Activated naive CD4-positive, alpha-beta T cell treated with anti-CD3 and anti-CD28 coated beads for 36 hours (primary cell): ENCODE results near the gene TRIP10. TPM values are rescaled to one million over a fixed set of nuclear protein-coding genes. Genes with fewer than 3 reads are reported as not detected.
"Not testable (repeated sequence)": the region's sequence is repeated elsewhere in the genome, so short reads cannot be mapped to it uniquely, and the experiment has no call there.

Source experiments
- CTCF ChIA-PET: fragments of 350-600 bp; sonication (Branson Sonifier 250); formaldehyde crosslinking; loops from one replicate; lab custom pipeline; 2021; ENCODE audit warnings: antibody characterized with exemption; lab: Charles Lee
- DNase-seq: peaks from one replicate; pipeline ENCODE4 v3.0.0-alpha.2; 2020
- H3K27ac Mint-ChIP-seq: one replicate; pipeline ENCODE4 v1.8.0; 2021; ENCODE audit warnings: mild to moderate bottlenecking, mixed read lengths
- H3K27me3 Mint-ChIP-seq: one replicate; pipeline ENCODE4 v1.8.0; 2021; ENCODE audit warnings: low read depth, mixed read lengths
- H3K36me3 Mint-ChIP-seq: one replicate; pipeline ENCODE4 v1.8.0; 2021; ENCODE audit warnings: low read depth, mixed read lengths
- H3K4me1 Mint-ChIP-seq: one replicate; pipeline ENCODE4 v1.8.0; 2021; ENCODE audit warnings: low read depth, mixed read lengths
- H3K4me3 Mint-ChIP-seq: one replicate; pipeline ENCODE4 v1.8.0; 2021; ENCODE audit warnings: mild to moderate bottlenecking, moderate library complexity, mixed read lengths
- H3K9me3 Mint-ChIP-seq: one replicate; pipeline ENCODE4 v1.8.0; 2021; ENCODE audit warnings: mixed read lengths
- intact Hi-C: fragments of 100-400 bp; cut with micrococcal nuclease; formaldehyde crosslinking; loops from one replicate; pipeline ENCODE4 v1.15.1; 2023
- total RNA-seq, 2 experiments: library from RNA; stranded (reverse); gene quantifications; one replicate each; pipeline ENCODE4 v1.2.3, GENCODE V29; 2021

Gene TRIP10
- total RNA-seq, 2 experiments from 2014 or later = 56.2 to 61.1 TPM

- no peak overlapping the region for H3K27ac Mint-ChIP-seq
- no peak for DNase-seq
- peaks cover 29% of the 10 kb centered on the region for H3K36me3 Mint-ChIP-seq
- CTCF ChIA-PET = no interaction called here
- H3K9me3 Mint-ChIP-seq = no peaks in the 10 kb centered on the region
- H3K4me3 Mint-ChIP-seq = no peak overlapping the region
- H3K4me1 Mint-ChIP-seq = peaks cover 15% of the 10 kb centered on the region
- intact Hi-C loops = loop anchor here (5.0 kb wide), 1 partner anchor 237 kb away; no protein-coding TSS in a partner anchor
- H3K27me3 Mint-ChIP-seq = no peaks in the 10 kb centered on the region
Measured at GRCh38 chr19:6754136-6754535, 14.7 kb downstream of the TRIP10 start.

- Mint-ChIP-seq H3K27me3 (no peaks in the 10 kb centered on the region), H3K36me3 (peaks cover 27% of the 10 kb centered on the region), H3K9me3 (no peaks in the 10 kb centered on the region), H3K4me3 (no peak overlapping the region), H3K27ac (no peak overlapping the region), H3K4me1 (peaks cover 15% of the 10 kb centered on the region)
- intact Hi-C loops = loop anchor here (5.0 kb wide), 1 partner anchor 238 kb away; no protein-coding TSS in a partner anchor
- no peak for DNase-seq
- CTCF ChIA-PET = no interaction called here
Measured at GRCh38 chr19:6754653-6755463, 15.4 kb downstream of the TRIP10 start.

DNA sequence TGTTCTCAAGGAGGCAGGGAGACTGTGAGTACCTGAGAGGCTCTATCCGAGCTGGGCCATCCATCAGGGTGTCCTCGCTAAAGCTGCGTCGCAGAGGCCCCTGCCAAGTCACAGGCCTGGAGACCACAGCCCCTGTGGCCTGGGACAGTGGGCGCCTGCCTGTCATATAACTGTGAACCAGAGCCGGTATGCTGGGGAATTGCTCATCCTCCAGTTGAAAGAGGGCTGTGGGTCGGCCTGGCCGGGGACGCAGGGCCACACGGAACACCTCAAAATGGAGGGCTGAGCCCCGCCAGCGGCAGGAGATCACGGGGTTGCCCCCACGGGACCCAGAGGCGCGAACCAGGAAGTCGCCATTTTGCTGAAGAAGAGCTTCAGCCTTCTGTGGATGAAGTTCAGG lies 21.1 kb downstream of the TRIP10 start:
- Mint-ChIP-seq H3K9me3 (no peaks in the 10 kb centered on the region), H3K4me1 (peaks cover 16% of the 10 kb centered on the region), H3K27me3 (no peaks in the 10 kb centered on the region), H3K36me3 (peaks cover 17% of the 10 kb centered on the region), H3K27ac (no peak overlapping the region), H3K4me3 (no peak overlapping the region)
- intact Hi-C loops = no loop called here
- no peak for DNase-seq
- CTCF ChIA-PET = no interaction called here

GRCh38 chr19:6761053-6761676 lies 21.7 kb downstream of the TRIP10 start:
- Mint-ChIP-seq H3K27ac (no peak overlapping the region), H3K9me3 (no peaks in the 10 kb centered on the region), H3K36me3 (peaks cover 17% of the 10 kb centered on the region), H3K4me3 (no peak overlapping the region), H3K27me3 (no peaks in the 10 kb centered on the region), H3K4me1 (peaks cover 21% of the 10 kb centered on the region)
- CTCF ChIA-PET = interaction anchor here (0.6 kb wide), 1 partner anchor 102 kb away, joined by 5 read pairs; no protein-coding TSS in a partner anchor
- peak; percentile 48 for DNase-seq
- intact Hi-C loops = no loop called here

- peaks cover 23% of the 10 kb centered on the region for H3K36me3 Mint-ChIP-seq
- H3K27me3 Mint-ChIP-seq, intact Hi-C loops, H3K9me3 Mint-ChIP-seq, H3K27ac Mint-ChIP-seq, DNase-seq, H3K4me3 Mint-ChIP-seq, CTCF ChIA-PET: not testable (repeated sequence)
- H3K4me1 Mint-ChIP-seq = peaks cover 24% of the 10 kb centered on the region
Measured at GRCh38 chr19:6762253-6762797, 22.8 kb downstream of the TRIP10 start.

- CTCF ChIA-PET = interaction anchor here (0.5 kb wide), 1 partner anchor 262 kb away, joined by 3 read pairs; no protein-coding TSS in a partner anchor
- H3K9me3 Mint-ChIP-seq = no peaks in the 10 kb centered on the region
- H3K4me3 Mint-ChIP-seq = peak overlapping the region; percentile 94
- H3K4me1 Mint-ChIP-seq = peaks cover 30% of the 10 kb centered on the region
- intact Hi-C loops = no loop called here
- peak overlapping the region; percentile 91 for H3K27ac Mint-ChIP-seq
- no peaks in the 10 kb centered on the region for H3K27me3 Mint-ChIP-seq
- DNase-seq = peak; percentile 35
- H3K36me3 Mint-ChIP-seq = peaks cover 10% of the 10 kb centered on the region
Measured at GRCh38 chr19:6765738-6766356, 26.4 kb downstream of the TRIP10 start.

DNA sequence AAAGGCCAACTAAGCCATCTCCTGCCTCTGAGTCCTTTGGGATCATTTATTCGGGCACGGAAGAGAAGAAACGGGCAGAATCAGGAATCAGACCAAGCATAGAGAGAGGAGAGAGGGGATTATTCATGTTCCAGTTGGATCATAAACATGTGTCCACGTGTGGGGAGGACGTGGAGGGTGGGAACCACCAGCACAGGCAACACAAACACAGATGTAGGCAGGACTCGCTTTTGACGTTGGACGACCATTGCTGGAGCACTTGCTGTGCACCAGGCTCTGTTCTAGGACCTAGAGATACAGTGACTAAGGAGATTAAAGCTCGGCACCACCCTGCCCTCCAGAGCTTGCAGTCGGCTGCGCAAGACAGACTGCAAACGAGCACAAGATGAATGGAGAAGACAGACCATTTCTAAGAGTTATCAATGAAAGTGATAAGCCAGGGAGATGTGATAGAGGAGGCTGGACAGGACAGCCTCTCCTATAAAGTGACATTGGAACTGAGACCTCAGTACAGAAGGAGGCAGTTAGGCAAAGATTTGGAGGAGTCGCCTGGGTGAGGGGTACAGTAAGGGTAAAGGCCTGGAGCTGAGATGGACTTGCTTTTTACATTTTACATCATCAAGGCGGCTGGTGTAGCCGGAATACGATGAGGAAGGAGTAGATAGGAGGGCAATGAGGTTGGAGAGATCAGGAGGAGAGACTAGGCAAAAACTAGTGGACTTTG lies 27.0 kb downstream of the TRIP10 start:
- Mint-ChIP-seq H3K9me3 (no peaks in the 10 kb centered on the region), H3K4me1 (peaks cover 32% of the 10 kb centered on the region), H3K36me3 (peaks cover 6% of the 10 kb centered on the region), H3K27ac (peak overlapping the region; percentile 91), H3K4me3 (peak overlapping the region; percentile 94), H3K27me3 (no peaks in the 10 kb centered on the region)
- CTCF ChIA-PET = interaction anchor here (2.8 kb wide), 1 partner anchor 96 kb away, joined by 11 read pairs; no protein-coding TSS in a partner anchor
- DNase-seq = peak; percentile 59
- intact Hi-C loops = loop anchor here (1.0 kb wide), 8 partner anchors 13 to 394 kb away; partner anchors contain the start of genes ALKBH7 and GPR108

GRCh38 chr19:6767081-6767356 lies 27.5 kb downstream of the TRIP10 start:
- CTCF ChIA-PET = interaction anchor here (2.8 kb wide), 1 partner anchor 96 kb away, joined by 11 read pairs; no protein-coding TSS in a partner anchor
- Mint-ChIP-seq H3K27ac (peak overlapping the region; percentile 91), H3K9me3 (no peaks in the 10 kb centered on the region), H3K4me1 (peaks cover 37% of the 10 kb centered on the region), H3K27me3 (no peaks in the 10 kb centered on the region), H3K4me3 (peak overlapping the region; percentile 94), H3K36me3 (peaks cover 6% of the 10 kb centered on the region)
- intact Hi-C loops = loop anchor here (1.0 kb wide), 8 partner anchors 14 to 395 kb away; partner anchors contain the start of genes ALKBH7 and GPR108
- DNase-seq = no peak

- CTCF ChIA-PET = interaction anchor here (0.8 to 3.1 kb wide), 3 partner anchors 29 to 95 kb away, joined by 3 to 13 read pairs (median 11); no protein-coding TSS in a partner anchor
- Mint-ChIP-seq H3K4me1 (peaks cover 39% of the 10 kb centered on the region), H3K4me3 (peak within 1 kb of the TSS; percentile 94), H3K27ac (peak within 1 kb of the TSS; percentile 91), H3K9me3 (no peaks in the 10 kb centered on the region), H3K36me3 (peaks cover 6% of the 10 kb centered on the region), H3K27me3 (no peaks in the 10 kb centered on the region)
- intact Hi-C loops = loop anchor here (1.0 kb wide), 8 partner anchors 14 to 395 kb away; partner anchors contain the start of genes ALKBH7 and GPR108
- DNase-seq = peak; percentile 98
Measured at GRCh38 chr19:6767357-6768235, 28.1 kb downstream of the TRIP10 start, which contains the start of gene SH2D3A. TSS of gene SH2D3A (minus strand) at chr19:6767435. CDS start at chr19:6763748, 3,687 bp downstream.

- Mint-ChIP-seq H3K9me3 (no peaks in the 10 kb centered on the region), H3K36me3 (peaks cover 6% of the 10 kb centered on the region), H3K27me3 (no peaks in the 10 kb centered on the region), H3K4me1 (peaks cover 38% of the 10 kb centered on the region), H3K27ac (peak overlapping the region; percentile 91), H3K4me3 (peak overlapping the region; percentile 94)
- peak; percentile 41 for DNase-seq
- CTCF ChIA-PET = interaction anchor here (0.8 to 3.1 kb wide), 5 partner anchors 30 to 163 kb away, joined by 3 to 13 read pairs (median 3); no protein-coding TSS in a partner anchor
- intact Hi-C loops = no loop called here
Measured at GRCh38 chr19:6768236-6768785, 28.8 kb downstream of the TRIP10 start.
